22Rv1 (cell line): ENCODE measurements around the gene BRCA2.

Experiments
- ZFX ChIP-seq: fragments of 450-650 bp; IDR thresholded peaks from 2 replicates; pipeline ENCODE4 v1.6.1; 2017; ENCODE audit warnings: antibody characterized with exemption, borderline replicate concordance
- TF ChIP-seq, protein P1 (sequence below): fragments of 450-650 bp; IDR thresholded peaks from 2 replicates; pipeline ENCODE4 v1.5.1; 2017; ENCODE audit warnings: mild to moderate bottlenecking

DNA sequence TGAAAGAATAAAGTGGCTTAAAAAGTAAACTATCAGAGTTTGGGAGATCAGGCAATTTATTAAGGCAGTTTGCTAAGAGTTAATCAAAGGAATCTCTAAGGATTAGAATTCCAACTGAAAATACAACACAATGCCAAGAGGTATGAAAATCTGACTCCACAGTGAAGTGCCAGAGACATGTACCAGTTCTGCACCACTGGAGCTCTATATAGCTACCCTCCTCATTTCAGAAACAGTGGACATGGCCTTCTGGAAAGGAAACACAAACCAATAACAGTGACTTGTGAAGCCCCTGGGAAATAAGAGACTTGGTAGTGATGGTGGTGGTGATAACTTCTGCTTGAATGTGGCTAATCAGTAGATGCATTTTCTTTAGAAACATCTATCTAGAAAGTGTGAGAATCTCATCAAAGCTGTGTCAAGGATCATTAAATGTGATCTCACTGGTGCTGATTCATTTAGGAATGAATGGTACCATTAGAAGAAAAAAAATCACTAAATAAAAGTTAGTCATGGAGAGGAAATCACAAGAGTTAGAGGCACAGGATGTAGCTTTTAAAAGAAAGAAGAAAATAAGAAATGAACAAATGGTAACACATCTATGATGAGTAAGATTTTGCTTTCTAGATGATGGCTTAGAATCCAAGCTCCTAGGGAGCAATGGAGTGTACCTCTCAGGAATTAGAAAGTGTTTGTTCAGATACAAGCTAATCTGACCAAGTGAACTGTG lies 132.8 kb downstream of the BRCA2 start:
- TF ChIP-seq, protein P1, sequence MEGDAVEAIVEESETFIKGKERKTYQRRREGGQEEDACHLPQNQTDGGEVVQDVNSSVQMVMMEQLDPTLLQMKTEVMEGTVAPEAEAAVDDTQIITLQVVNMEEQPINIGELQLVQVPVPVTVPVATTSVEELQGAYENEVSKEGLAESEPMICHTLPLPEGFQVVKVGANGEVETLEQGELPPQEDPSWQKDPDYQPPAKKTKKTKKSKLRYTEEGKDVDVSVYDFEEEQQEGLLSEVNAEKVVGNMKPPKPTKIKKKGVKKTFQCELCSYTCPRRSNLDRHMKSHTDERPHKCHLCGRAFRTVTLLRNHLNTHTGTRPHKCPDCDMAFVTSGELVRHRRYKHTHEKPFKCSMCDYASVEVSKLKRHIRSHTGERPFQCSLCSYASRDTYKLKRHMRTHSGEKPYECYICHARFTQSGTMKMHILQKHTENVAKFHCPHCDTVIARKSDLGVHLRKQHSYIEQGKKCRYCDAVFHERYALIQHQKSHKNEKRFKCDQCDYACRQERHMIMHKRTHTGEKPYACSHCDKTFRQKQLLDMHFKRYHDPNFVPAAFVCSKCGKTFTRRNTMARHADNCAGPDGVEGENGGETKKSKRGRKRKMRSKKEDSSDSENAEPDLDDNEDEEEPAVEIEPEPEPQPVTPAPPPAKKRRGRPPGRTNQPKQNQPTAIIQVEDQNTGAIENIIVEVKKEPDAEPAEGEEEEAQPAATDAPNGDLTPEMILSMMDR: no peak
- no peak for TF ChIP-seq ZFX
